Suprapubic skin (tissue), 4 donors: Measurements from ENCODE around the gene USP20. TPM values are rescaled to one million over a fixed set of nuclear protein-coding genes. Genes with fewer than 3 reads are reported as not detected.
A peak's percentile ranks its signal among the peaks of the same experiment; 100 is the strongest.

Source experiments
- DNase-seq, 2 donors: peaks; one replicate each; pipeline ENCODE4 v3.0.0-alpha.2; 2019; ENCODE audit warnings: low spot score in 2 of 2
- H3K27ac ChIP-seq: fragments of 200-600 bp; sonication (generic); one replicate; pipeline ENCODE4 v1.5.1; 2019
- H3K27me3 ChIP-seq: fragments of 200-600 bp; sonication (generic); one replicate; pipeline ENCODE4 v1.5.1; 2019
- H3K36me3 ChIP-seq: fragments of 200-600 bp; sonication (generic); one replicate; pipeline ENCODE4 v1.5.1; 2019
- H3K4me1 ChIP-seq: fragments of 200-600 bp; sonication (generic); one replicate; pipeline ENCODE4 v1.5.1; 2019
- H3K4me3 ChIP-seq: fragments of 200-600 bp; sonication (generic); one replicate; pipeline ENCODE4 v1.5.1; 2019; ENCODE audit warnings: mild to moderate bottlenecking
- H3K9me3 ChIP-seq: fragments of 200-600 bp; sonication (generic); one replicate; pipeline ENCODE4 v1.5.1; 2019
- CTCF ChIP-seq, 2 donors: fragments of 200-600 bp in 1 of 2; fragments of 450-650 bp in 1 of 2; sonication (generic) in 1 of 2; IDR thresholded peaks; one replicate each; pipeline ENCODE4 v1.5.1; 2016 to 2019; ENCODE audit warnings: antibody characterized with exemption in 2 of 2, mild to moderate bottlenecking in 1 of 2, moderate library complexity in 1 of 2
- EP300 ChIP-seq: sonication (generic); formaldehyde crosslinking; IDR thresholded peaks from one replicate; pipeline ENCODE4 v1.6.1; 2017; ENCODE audit warnings: antibody characterized with exemption
- POLR2A ChIP-seq, 2 donors: fragments of 450-650 bp; IDR thresholded peaks; one replicate each; pipeline ENCODE4 v1.6.1; 2017; ENCODE audit warnings: antibody characterized with exemption in 2 of 2, mild to moderate bottlenecking in 2 of 2, moderate library complexity in 2 of 2
- POLR2AphosphoS5 ChIP-seq, 3 donors: sonication (generic); formaldehyde crosslinking; IDR thresholded peaks; one replicate each; pipeline ENCODE4 v1.6.1; 2017; ENCODE audit warnings: antibody characterized with exemption in 3 of 3
- WGBS: methylation state at CpG from one replicate; pipeline ENCODE4 v1.1.5; 2018; 5-methylcytosine and 5-hydroxymethylcytosine counted together
- total RNA-seq, 4 donors: library from RNA; depleted of rRNA; stranded (reverse); fragments of >200 nt; gene quantifications; one replicate each; pipeline ENCODE4 v1.1.0, GENCODE V29; 2016

The USP20 gene
- total RNA-seq, 4 donors from 2014 or later, result 22.6 to 51.4 (median 34.4) TPM

GRCh38 chr9:129919841-129920240, 84.6 kb downstream of the USP20 start:
- TF ChIP-seq POLR2A (IDR thresholded peaks at IDR 0.05), result no peak
- no peak for TF ChIP-seq EP300
- TF ChIP-seq CTCF (IDR thresholded peaks at IDR 0.05), result no peak
- no peak for TF ChIP-seq POLR2AphosphoS5 (IDR thresholded peaks at IDR 0.05)
- H3K4me3 ChIP-seq, result no peak overlapping the region
- 84% methylated on average over 3 of the region's 3 CpGs for WGBS
- no peaks in the 10 kb centered on the region for H3K27me3 ChIP-seq
- no peaks in the 10 kb centered on the region for H3K9me3 ChIP-seq
- H3K36me3 ChIP-seq, result peaks cover 39% of the 10 kb centered on the region
- H3K4me1 ChIP-seq, result no peaks in the 10 kb centered on the region
- no peak overlapping the region for H3K27ac ChIP-seq
- no peak for DNase-seq

- H3K9me3 ChIP-seq, result no peaks in the 10 kb centered on the region
- WGBS, result 89% methylated on average over 4 of the region's 4 CpGs
- no peaks in the 10 kb centered on the region for H3K27me3 ChIP-seq
- no peaks in the 10 kb centered on the region for H3K4me1 ChIP-seq
- H3K27ac ChIP-seq, result no peak overlapping the region
- no peak overlapping the region for H3K4me3 ChIP-seq
- no peak for TF ChIP-seq CTCF (IDR thresholded peaks at IDR 0.05)
- no peak for TF ChIP-seq POLR2AphosphoS5 (IDR thresholded peaks at IDR 0.05)
- no peak for TF ChIP-seq POLR2A (IDR thresholded peaks at IDR 0.05)
- TF ChIP-seq EP300, result no peak
- DNase-seq, result no peak
- peaks cover 54% of the 10 kb centered on the region for H3K36me3 ChIP-seq
Measured at GRCh38 chr9:129921905-129922304, 86.6 kb downstream of the USP20 start.

- H3K27me3 ChIP-seq, result no peaks in the 10 kb centered on the region
- H3K36me3 ChIP-seq, result peaks cover 64% of the 10 kb centered on the region
- no peak overlapping the region for H3K27ac ChIP-seq
- DNase-seq, result no peak
- no peak overlapping the region for H3K4me3 ChIP-seq
- H3K4me1 ChIP-seq, result no peaks in the 10 kb centered on the region
- TF ChIP-seq CTCF (IDR thresholded peaks at IDR 0.05) (no peak), POLR2AphosphoS5 (IDR thresholded peaks at IDR 0.05) (no peak), EP300 (no peak), POLR2A (IDR thresholded peaks at IDR 0.05) (no peak)
- WGBS, result 75% methylated on average over 6 of the region's 6 CpGs
- no peaks in the 10 kb centered on the region for H3K9me3 ChIP-seq
Measured at GRCh38 chr9:129923589-129923988, 88.3 kb downstream of the USP20 start.

GRCh38 chr9:129929496-129930125, 94.4 kb downstream of the USP20 start:
- H3K9me3 ChIP-seq, result no peaks in the 10 kb centered on the region
- peaks cover 37% of the 10 kb centered on the region for H3K4me1 ChIP-seq
- peaks cover 35% of the 10 kb centered on the region for H3K36me3 ChIP-seq
- H3K27me3 ChIP-seq, result no peaks in the 10 kb centered on the region
- no peak for DNase-seq
- no peak for TF ChIP-seq CTCF (IDR thresholded peaks at IDR 0.05)
- TF ChIP-seq POLR2A (IDR thresholded peaks at IDR 0.05), result no peak
- TF ChIP-seq EP300, result no peak
- no peak for TF ChIP-seq POLR2AphosphoS5 (IDR thresholded peaks at IDR 0.05)
- H3K27ac ChIP-seq, result no peak overlapping the region
- 73% methylated on average over 9 of the region's 9 CpGs for WGBS
- no peak overlapping the region for H3K4me3 ChIP-seq

GRCh38 chr9:129930743-129931142, 95.5 kb downstream of the USP20 start:
- no peak for DNase-seq
- no peak for TF ChIP-seq CTCF (IDR thresholded peaks at IDR 0.05)
- TF ChIP-seq POLR2A (IDR thresholded peaks at IDR 0.05), result no peak
- no peak for TF ChIP-seq POLR2AphosphoS5 (IDR thresholded peaks at IDR 0.05)
- H3K9me3 ChIP-seq, result no peaks in the 10 kb centered on the region
- peaks cover 29% of the 10 kb centered on the region for H3K36me3 ChIP-seq
- no peaks in the 10 kb centered on the region for H3K27me3 ChIP-seq
- WGBS, result 81% methylated on average over 2 of the region's 2 CpGs
- H3K4me1 ChIP-seq, result peaks cover 47% of the 10 kb centered on the region
- no peak overlapping the region for H3K4me3 ChIP-seq
- H3K27ac ChIP-seq, result peak overlapping the region; percentile 10

Other genes with a start within 250 kb of the USP20 start
- gene C9orf50, start 214.4 kb upstream of the USP20 start, total RNA-seq, result under 1 TPM in 1 of 4 donors, not detected in 3; 0.64 TPM
- gene NTMT1, start 209.3 kb upstream of the USP20 start, total RNA-seq, result 10 to 100 TPM; 19.4 to 25.0 (median 20.8) TPM
- gene ASB6, start 193.3 kb upstream of the USP20 start, total RNA-seq, result 10 to 100 TPM; 25.6 to 41.5 (median 37.6) TPM
- 10 to 100 TPM in 3 of 4 donors, 1 to 10 TPM in 1; 9.9 to 16.9 (median 14.0) TPM for gene PRRX2, start 169.8 kb upstream of the USP20 start, total RNA-seq
- gene PTGES, start 82.4 kb upstream of the USP20 start, total RNA-seq, result 10 to 100 TPM; 21.8 to 38.8 (median 24.0) TPM
- 10 to 100 TPM; 18.0 to 24.5 (median 20.8) TPM for gene TOR1B, start 32.3 kb upstream of the USP20 start, total RNA-seq
- gene TOR1A, start 11.3 kb upstream of the USP20 start, total RNA-seq, result 10 to 100 TPM; 31.7 to 44.7 (median 36.3) TPM
- gene C9orf78, start 183 bp upstream of the USP20 start, total RNA-seq, result 10 to 100 TPM; 32.7 to 71.9 (median 43.7) TPM
- 10 to 100 TPM; 23.7 to 50.5 (median 43.3) TPM for gene FNBP1, start 207.7 kb downstream of the USP20 start, total RNA-seq
- 10 to 100 TPM; 24.6 to 41.8 (median 34.1) TPM for gene GPR107, start 218.4 kb downstream of the USP20 start, total RNA-seq